GM12878 (cell line): Measurements from ENCODE around the gene CHURC1. TPM values are rescaled to one million over a fixed set of nuclear protein-coding genes. Genes with fewer than 3 reads are reported as not detected.

Experiments used
- BRCA1 ChIP-seq: IDR thresholded peaks from 2 replicates; pipeline ENCODE4 v1.6.1; 2011; ENCODE audit warnings: low read depth, low read length, improper control_type of control experiment
- CHD4 ChIP-seq: fragments of 200-600 bp; sonication (generic); IDR thresholded peaks from 2 replicates; pipeline ENCODE4 v1.6.1; 2016; ENCODE audit warnings: mild to moderate bottlenecking
- EZH2 ChIP-seq: IDR thresholded peaks from 2 replicates; pipeline ENCODE4 v1.6.1; 2012; ENCODE audit warnings: low read depth, mild to moderate bottlenecking, control low read depth, inconsistent platforms, low read length, borderline replicate concordance; ENCODE audit not compliant: control insufficient read depth
- JUNB ChIP-seq: IDR thresholded peaks from 2 replicates; pipeline ENCODE4 v1.6.1; 2016; ENCODE audit warnings: antibody characterized with exemption, mild to moderate bottlenecking
- MEF2B ChIP-seq: fragments of 450-650 bp; IDR thresholded peaks from 2 replicates; pipeline ENCODE4 v1.6.1; 2018; ENCODE audit warnings: mild to moderate bottlenecking, moderate library complexity; ENCODE audit not compliant: partially characterized antibody, poor library complexity, severe bottlenecking
- MTA2 ChIP-seq: fragments of 450-650 bp; IDR thresholded peaks from 2 replicates; pipeline ENCODE4 v1.6.1; 2016; ENCODE audit warnings: low read depth, mild to moderate bottlenecking, moderate library complexity
- MTA3 ChIP-seq: IDR thresholded peaks from 2 replicates; pipeline ENCODE4 v1.6.1; 2012; ENCODE audit warnings: low read length, inconsistent platforms, borderline replicate concordance
- NFXL1 ChIP-seq: fragments of 450-650 bp; IDR thresholded peaks from 2 replicates; pipeline ENCODE4 v1.6.1; 2017; ENCODE audit warnings: antibody characterized with exemption, mild to moderate bottlenecking, borderline replicate concordance
- RFX5 ChIP-seq: IDR thresholded peaks from 2 replicates; pipeline ENCODE4 v1.6.1; 2011; ENCODE audit warnings: low read depth, low read length, improper control_type of control experiment
- polyA plus RNA-seq, 11 experiments: library from polyadenylated mRNA; depleted of rRNA in 4 of 11; unstranded in 6 of 11; stranded (reverse) in 5 of 11; fragments of >200 nt; fragmentation: Nextera tagmentation in 4 of 11; fragmentation: Illumina TruSeq in 1 of 11; extraction: Ambion mirVana in 4 of 11; extraction: Trizol in 1 of 11; gene quantifications; 1 replicate in 1 of 11; 2 replicates in 10 of 11; pipeline versions ENCODE4 v1.2.1 to v1.2.3, GENCODE V29; 2011 to 2016; ENCODE audit warnings: inconsistent platforms in 2 of 11, missing spikeins in 2 of 11, low read depth in 1 of 11
- total RNA-seq, 4 experiments: library from RNA; depleted of rRNA in 3 of 4; stranded (reverse); fragments of >200 nt in 3 of 4; fragmentation: Illumina TruSeq in 1 of 4; extraction: Trizol in 1 of 4; gene quantifications; 2 replicates each; pipeline versions ENCODE4 v1.2.1 to v1.2.3, GENCODE V29; 2013 to 2021
- TF ChIP-seq, protein P1 (sequence below): fragments of 450-650 bp; IDR thresholded peaks from 2 replicates; pipeline ENCODE4 v1.6.1; 2017; ENCODE audit warnings: mild to moderate bottlenecking, moderate library complexity
- TF ChIP-seq, protein P2 (sequence below): fragments of 450-650 bp; conservative IDR thresholded peaks from 2 replicates; pipeline ENCODE4 v1.6.1; 2017; ENCODE audit warnings: mild to moderate bottlenecking, moderate library complexity

The CHURC1 gene
- total and polyA plus RNA-seq, 10 of the 15 experiments (the other 5 are each of a cell fraction or from before 2014, with no cell fraction given) = 41.0 to 421 (median 140) TPM

DNA sequence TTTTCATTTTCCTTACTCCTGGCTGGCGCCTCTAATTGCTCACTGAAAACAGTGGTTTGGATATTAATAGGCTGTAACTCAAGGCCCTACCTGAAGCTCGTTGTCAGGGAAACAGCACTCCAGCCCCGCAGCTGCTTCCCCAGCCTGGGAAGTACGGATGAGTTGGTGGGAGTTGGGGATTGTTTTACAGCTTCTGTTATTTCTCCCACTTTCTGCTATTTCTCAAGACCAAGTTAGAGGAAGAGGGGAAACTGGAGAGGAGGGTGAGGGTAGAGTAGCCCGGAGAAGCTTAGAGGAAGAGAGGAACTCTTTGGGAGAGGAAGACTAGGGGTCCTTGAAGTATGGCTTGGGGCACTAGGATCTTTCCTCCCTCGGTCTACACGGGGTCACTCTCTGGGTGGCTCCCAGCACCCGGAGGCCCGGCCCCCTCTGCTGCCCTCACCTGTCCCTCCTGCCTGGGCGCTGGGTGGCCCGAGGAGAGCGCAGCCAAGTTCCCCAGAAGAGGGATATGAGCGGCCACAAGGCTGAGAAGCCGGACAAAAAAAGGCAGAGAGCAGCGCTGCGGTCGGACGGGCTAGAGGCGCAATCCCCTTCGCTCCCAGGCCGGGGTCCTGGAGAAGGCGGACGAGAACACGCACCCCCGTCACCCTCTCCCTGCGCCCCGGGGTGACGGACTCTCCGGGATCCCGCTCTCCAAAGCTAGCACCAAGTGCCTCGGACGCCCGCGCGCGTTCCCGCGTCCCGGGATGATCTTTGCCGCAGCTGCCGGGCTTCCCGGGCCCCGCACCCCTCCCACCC is 35.2 kb upstream of the CHURC1 start (continued):
- TF ChIP-seq, protein P1, sequence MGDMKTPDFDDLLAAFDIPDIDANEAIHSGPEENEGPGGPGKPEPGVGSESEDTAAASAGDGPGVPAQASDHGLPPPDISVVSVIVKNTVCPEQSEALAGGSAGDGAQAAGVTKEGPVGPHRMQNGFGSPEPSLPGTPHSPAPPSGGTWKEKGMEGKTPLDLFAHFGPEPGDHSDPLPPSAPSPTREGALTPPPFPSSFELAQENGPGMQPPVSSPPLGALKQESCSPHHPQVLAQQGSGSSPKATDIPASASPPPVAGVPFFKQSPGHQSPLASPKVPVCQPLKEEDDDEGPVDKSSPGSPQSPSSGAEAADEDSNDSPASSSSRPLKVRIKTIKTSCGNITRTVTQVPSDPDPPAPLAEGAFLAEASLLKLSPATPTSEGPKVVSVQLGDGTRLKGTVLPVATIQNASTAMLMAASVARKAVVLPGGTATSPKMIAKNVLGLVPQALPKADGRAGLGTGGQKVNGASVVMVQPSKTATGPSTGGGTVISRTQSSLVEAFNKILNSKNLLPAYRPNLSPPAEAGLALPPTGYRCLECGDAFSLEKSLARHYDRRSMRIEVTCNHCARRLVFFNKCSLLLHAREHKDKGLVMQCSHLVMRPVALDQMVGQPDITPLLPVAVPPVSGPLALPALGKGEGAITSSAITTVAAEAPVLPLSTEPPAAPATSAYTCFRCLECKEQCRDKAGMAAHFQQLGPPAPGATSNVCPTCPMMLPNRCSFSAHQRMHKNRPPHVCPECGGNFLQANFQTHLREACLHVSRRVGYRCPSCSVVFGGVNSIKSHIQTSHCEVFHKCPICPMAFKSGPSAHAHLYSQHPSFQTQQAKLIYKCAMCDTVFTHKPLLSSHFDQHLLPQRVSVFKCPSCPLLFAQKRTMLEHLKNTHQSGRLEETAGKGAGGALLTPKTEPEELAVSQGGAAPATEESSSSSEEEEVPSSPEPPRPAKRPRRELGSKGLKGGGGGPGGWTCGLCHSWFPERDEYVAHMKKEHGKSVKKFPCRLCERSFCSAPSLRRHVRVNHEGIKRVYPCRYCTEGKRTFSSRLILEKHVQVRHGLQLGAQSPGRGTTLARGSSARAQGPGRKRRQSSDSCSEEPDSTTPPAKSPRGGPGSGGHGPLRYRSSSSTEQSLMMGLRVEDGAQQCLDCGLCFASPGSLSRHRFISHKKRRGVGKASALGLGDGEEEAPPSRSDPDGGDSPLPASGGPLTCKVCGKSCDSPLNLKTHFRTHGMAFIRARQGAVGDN = no peak
- no peak for TF ChIP-seq MTA3
- TF ChIP-seq CHD4 = no peak
- TF ChIP-seq MTA2 = no peak
- TF ChIP-seq RFX5 = no peak
- no peak for TF ChIP-seq EZH2
- no peak for TF ChIP-seq MEF2B
- TF ChIP-seq, protein P2, sequence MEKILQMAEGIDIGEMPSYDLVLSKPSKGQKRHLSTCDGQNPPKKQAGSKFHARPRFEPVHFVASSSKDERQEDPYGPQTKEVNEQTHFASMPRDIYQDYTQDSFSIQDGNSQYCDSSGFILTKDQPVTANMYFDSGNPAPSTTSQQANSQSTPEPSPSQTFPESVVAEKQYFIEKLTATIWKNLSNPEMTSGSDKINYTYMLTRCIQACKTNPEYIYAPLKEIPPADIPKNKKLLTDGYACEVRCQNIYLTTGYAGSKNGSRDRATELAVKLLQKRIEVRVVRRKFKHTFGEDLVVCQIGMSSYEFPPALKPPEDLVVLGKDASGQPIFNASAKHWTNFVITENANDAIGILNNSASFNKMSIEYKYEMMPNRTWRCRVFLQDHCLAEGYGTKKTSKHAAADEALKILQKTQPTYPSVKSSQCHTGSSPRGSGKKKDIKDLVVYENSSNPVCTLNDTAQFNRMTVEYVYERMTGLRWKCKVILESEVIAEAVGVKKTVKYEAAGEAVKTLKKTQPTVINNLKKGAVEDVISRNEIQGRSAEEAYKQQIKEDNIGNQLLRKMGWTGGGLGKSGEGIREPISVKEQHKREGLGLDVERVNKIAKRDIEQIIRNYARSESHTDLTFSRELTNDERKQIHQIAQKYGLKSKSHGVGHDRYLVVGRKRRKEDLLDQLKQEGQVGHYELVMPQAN = no peak
- TF ChIP-seq BRCA1 = no peak
- no peak for TF ChIP-seq NFXL1
- TF ChIP-seq JUNB = no peak
